H1 (cell line): ENCODE measurements around the gene CISH. TPM values are rescaled to one million over a fixed set of nuclear protein-coding genes. Genes with fewer than 3 reads are reported as not detected.
A peak's percentile ranks its signal among the peaks of the same experiment; 100 is the strongest.

ENCODE experiments used
- CTCF ChIA-PET: fragments of 300-600 bp; sonication (Branson Sonifier 250); formaldehyde crosslinking; loops from one replicate; lab custom pipeline; 2021; ENCODE audit not compliant: partially characterized antibody; lab: Charles Lee
- POLR2A ChIA-PET: fragments of 300-600 bp; sonication (Branson Sonifier 250); formaldehyde crosslinking; loops from one replicate; lab custom pipeline; 2021; ENCODE audit warnings: inconsistent platforms; ENCODE audit not compliant: partially characterized antibody; lab: Charles Lee
- DNase-seq, 2 experiments: peaks; one replicate each; pipeline versions ENCODE4 v3.0.0 to v3.0.0-alpha.2; 2010 to 2022; ENCODE audit warnings: low spot score in 2 of 2, low read depth in 1 of 2, mixed read lengths in 1 of 2
- FAIRE-seq: peaks from 2 replicates; lab custom pipeline; 2011; peaks lifted over from hg19 to GRCh38; lab: Jason Lieb, UNC
- H2AFZ ChIP-seq: 2 replicates; pipeline ENCODE4 v1.8.1; 2012; ENCODE audit warnings: low read length, inconsistent platforms
- H2AK5ac ChIP-seq: 2 replicates; pipeline ENCODE4 v1.6.1; 2013; ENCODE audit warnings: low read depth, low read length
- H2BK120ac ChIP-seq: replicated peaks from 2 replicates; pipeline ENCODE3; 2013; ENCODE audit warnings: low read depth, low read length, inconsistent platforms
- H2BK12ac ChIP-seq: 2 replicates; pipeline ENCODE4 v1.6.1; 2013; ENCODE audit warnings: low read depth, low read length
- H2BK15ac ChIP-seq: 2 replicates; pipeline ENCODE4 v1.6.1; 2013; ENCODE audit warnings: low read length
- H2BK20ac ChIP-seq: 2 replicates; pipeline ENCODE4 v1.6.1; 2013; ENCODE audit warnings: low read length
- H2BK5ac ChIP-seq: 2 replicates; pipeline ENCODE4 v1.6.1; 2013; ENCODE audit warnings: low read depth, low read length
- H3K14ac ChIP-seq: 2 replicates; pipeline ENCODE4 v1.6.1; 2013; ENCODE audit warnings: inconsistent platforms; ENCODE audit not compliant: insufficient read length
- H3K18ac ChIP-seq: 2 replicates; pipeline ENCODE4 v1.6.1; 2013; ENCODE audit warnings: low read length; ENCODE audit errors: extremely low read depth
- H3K23ac ChIP-seq: 2 replicates; pipeline ENCODE4 v1.6.1; 2013; ENCODE audit warnings: inconsistent platforms; ENCODE audit not compliant: insufficient read length
- H3K23me2 ChIP-seq: 2 replicates; pipeline ENCODE4 v1.6.1; 2013; ENCODE audit warnings: low read depth, low read length
- H3K27ac ChIP-seq: 2 replicates; pipeline ENCODE4 v1.6.1; 2011; ENCODE audit warnings: low read depth, low read length, inconsistent platforms
- H3K27me3 ChIP-seq, 4 experiments: replicated peaks in 1 of 4; 1 replicate in 1 of 4; 2 replicates in 3 of 4; pipeline versions ENCODE4 v1.6.1 to v1.8.1; 2011 to 2013; ENCODE audit warnings: low read length in 3 of 4, mild to moderate bottlenecking in 3 of 4, inconsistent platforms in 2 of 4, mixed read lengths in 2 of 4, moderate library complexity in 1 of 4; ENCODE audit not compliant: control insufficient read depth in 3 of 4, insufficient read depth in 3 of 4; ENCODE audit errors: extremely low read depth in 1 of 4
- H3K36me3 ChIP-seq, 4 experiments: 2 replicates each; pipeline versions ENCODE4 v1.6.1 to v1.8.1; 2011 to 2013; ENCODE audit warnings: mild to moderate bottlenecking in 4 of 4, low read length in 3 of 4, moderate library complexity in 2 of 4, control low read depth in 1 of 4, inconsistent platforms in 1 of 4; ENCODE audit not compliant: insufficient read depth in 4 of 4, control insufficient read depth in 2 of 4
- H3K4ac ChIP-seq: replicated peaks from 2 replicates; pipeline ENCODE3; 2013; ENCODE audit warnings: low read length, low read depth, mixed read lengths, inconsistent platforms; ENCODE audit not compliant: insufficient read length
- H3K4me1 ChIP-seq, 4 experiments: replicated peaks in 1 of 4; 1 replicate in 1 of 4; 2 replicates in 3 of 4; pipeline versions ENCODE4 v1.6.1 to v1.8.1; 2011 to 2013; ENCODE audit warnings: low read length in 3 of 4, inconsistent platforms in 2 of 4, mixed read lengths in 1 of 4; ENCODE audit not compliant: insufficient read depth in 4 of 4, control insufficient read depth in 3 of 4
- H3K4me2 ChIP-seq, 2 experiments: 2 replicates each; pipeline versions ENCODE4 v1.6.1 to v1.8.1; 2011 to 2013; ENCODE audit warnings: low read depth in 2 of 2, low read length in 2 of 2, control low read depth in 1 of 2, inconsistent platforms in 1 of 2, mild to moderate bottlenecking in 1 of 2; ENCODE audit not compliant: insufficient read depth in 1 of 2
- H3K4me3 ChIP-seq, 4 experiments: fragments of 200-600, 300-600 bp in 1 of 4; sonication (generic), shearing (Covaris generic), sonication (Bioruptor Twin) in 1 of 4; 2 replicates each; pipeline versions ENCODE4 v1.5.1 to v1.8.1; 2011 to 2016; ENCODE audit warnings: low read length in 4 of 4, low read depth in 3 of 4, control low read depth in 2 of 4, inconsistent platforms in 2 of 4, mild to moderate bottlenecking in 2 of 4, mixed read lengths in 1 of 4, moderate library complexity in 1 of 4; ENCODE audit not compliant: insufficient read depth in 2 of 4; ENCODE audit errors: extremely low read depth in 1 of 4
- H3K56ac ChIP-seq: replicated peaks from 2 replicates; pipeline ENCODE3; 2013; ENCODE audit warnings: low read depth, mild to moderate bottlenecking, mixed read lengths, low read length, inconsistent platforms; ENCODE audit not compliant: insufficient read length
- H3K79me1 ChIP-seq: 2 replicates; pipeline ENCODE4 v1.6.1; 2013; ENCODE audit warnings: low read depth, low read length, control low read depth
- H3K79me2 ChIP-seq, 2 experiments: 2 replicates each; pipeline versions ENCODE4 v1.6.1 to v1.8.1; 2012 to 2013; ENCODE audit warnings: low read length in 2 of 2, mild to moderate bottlenecking in 2 of 2, inconsistent platforms in 1 of 2; ENCODE audit not compliant: insufficient read depth in 2 of 2, control insufficient read depth in 1 of 2
- H3K9ac ChIP-seq, 4 experiments: replicated peaks in 1 of 4; 1 replicate in 1 of 4; 2 replicates in 3 of 4; pipeline versions ENCODE4 v1.6.1 to v1.8.1; 2011 to 2013; ENCODE audit warnings: low read depth in 3 of 4, low read length in 3 of 4, control low read depth in 2 of 4, mild to moderate bottlenecking in 2 of 4, moderate library complexity in 2 of 4, inconsistent platforms in 1 of 4; ENCODE audit errors: extremely low read depth in 1 of 4
- H3K9me3 ChIP-seq, 2 experiments: 2 replicates each; pipeline versions ENCODE4 v1.6.1 to v1.8.1; 2012 to 2013; ENCODE audit warnings: mild to moderate bottlenecking in 2 of 2, moderate library complexity in 2 of 2, control low read depth in 1 of 2, inconsistent platforms in 1 of 2, low read depth in 1 of 2, low read length in 1 of 2, mixed read lengths in 1 of 2; ENCODE audit not compliant: insufficient read depth in 2 of 2
- H4K20me1 ChIP-seq, 2 experiments: replicated peaks in 1 of 2; 2 replicates each; pipeline versions ENCODE3 to v1.8.1; 2011 to 2013; ENCODE audit warnings: inconsistent platforms in 2 of 2, low read length in 2 of 2, mild to moderate bottlenecking in 1 of 2; ENCODE audit not compliant: insufficient read depth in 2 of 2, control insufficient read depth in 1 of 2
- H4K5ac ChIP-seq: 2 replicates; pipeline ENCODE4 v1.6.1; 2013; ENCODE audit warnings: low read length, low read depth, mixed read lengths, inconsistent platforms; ENCODE audit not compliant: insufficient read length
- H4K8ac ChIP-seq: 2 replicates; pipeline ENCODE4 v1.8.0; 2013; ENCODE audit warnings: mild to moderate bottlenecking, moderate library complexity, low read length, inconsistent platforms; ENCODE audit not compliant: insufficient read depth; ENCODE audit errors: extremely low read depth
- H4K91ac ChIP-seq: replicated peaks from 2 replicates; pipeline ENCODE3; 2013; ENCODE audit warnings: low read length, mixed read lengths, inconsistent platforms; ENCODE audit not compliant: insufficient read length
- CTBP2 ChIP-seq: IDR thresholded peaks from 2 replicates; pipeline ENCODE4 v1.7.0; 2011; ENCODE audit warnings: borderline replicate concordance, mild to moderate bottlenecking, moderate library complexity, mixed read lengths, low read length; ENCODE audit not compliant: insufficient read depth, insufficient read length
- KDM1A ChIP-seq: fragments of 200-600, 300-600 bp; sonication (generic); IDR thresholded peaks from 2 replicates; pipeline ENCODE4 v1.7.1; 2016; ENCODE audit warnings: mild to moderate bottlenecking, low read length, borderline replicate concordance
- RAD21 ChIP-seq, 2 experiments: IDR thresholded peaks in 1 of 2; conservative IDR thresholded peaks in 1 of 2; 2 replicates each; pipeline ENCODE4 v1.6.1; 2011; ENCODE audit warnings: low read depth in 2 of 2, low read length in 2 of 2, improper control_type of control experiment in 1 of 2, inconsistent platforms in 1 of 2, mild to moderate bottlenecking in 1 of 2, moderate library complexity in 1 of 2
- WGBS, 2 experiments: shearing (Covaris generic) in 1 of 2; methylation state at CpG; one replicate each; pipeline versions ENCODE4 v1.1.6 to v1.1.7; 2013 to 2015; ENCODE audit warnings: low lambda C conversion rate in 2 of 2, mixed read lengths in 2 of 2, inconsistent platforms in 1 of 2, low coverage in 1 of 2, missing lambda C conversion rate in 1 of 2; ENCODE audit not compliant: insufficient replicate concordance in 2 of 2, insufficient coverage in 1 of 2, insufficient read length in 1 of 2; ENCODE audit errors: extremely low coverage in 1 of 2, missing lambda C conversion rate in 1 of 2; 5-methylcytosine and 5-hydroxymethylcytosine counted together
- polyA plus RNA-seq, 7 experiments: library from polyadenylated mRNA; depleted of rRNA in 3 of 7; stranded (reverse) in 5 of 7; unstranded in 2 of 7; fragments of >200 nt in 5 of 7; fragments of 200-250 nt in 2 of 7; gene quantifications; 1 replicate in 5 of 7; 2 replicates in 1 of 7; 4 replicates in 1 of 7; pipeline versions ENCODE4 v1.2.1 to v1.2.3, GENCODE V29; 2011 to 2013; ENCODE audit warnings: missing spikeins in 2 of 7, mixed read lengths in 2 of 7
- total RNA-seq: library from RNA; stranded (reverse); fragmentation: NEBNext Ultra II Directional; extraction: Animal tissue kit (Norgen Biotek cat#: 25700); gene quantifications from 2 replicates; pipeline ENCODE4 v1.2.1, GENCODE V29; 2021

CISH gene
- total and polyA plus RNA-seq, 2 of the 8 experiments (the other 6 are each of a cell fraction or from before 2014, with no cell fraction given), result 1.9 to 2.2 TPM

- no peak overlapping the region for H3K56ac ChIP-seq
- ChIA-PET CTCF (interaction anchor here (1.2 to 50.4 kb wide), 4 partner anchors 16 to 783 kb away, joined by 3 to 1262 read pairs (median 548); partner anchors contain the start of genes C3orf18, DOCK3 and HEMK1), POLR2A (no interaction called here)
- no peaks in the 10 kb centered on the region for H3K79me1 ChIP-seq
- no peak overlapping the region for H2BK15ac ChIP-seq
- no peak overlapping the region for H2AFZ ChIP-seq
- H3K23ac ChIP-seq, result no peak overlapping the region
- 69% methylated on average over 6 of the region's 6 CpGs; no CpG with 5 or more reads in 1 of the 2 experiments for WGBS, 2 experiments
- peaks cover 8 to 19% (median 15%) of the 10 kb centered on the region in 4 experiments; a peak in 6 of 7 replicates for H3K27me3 ChIP-seq
- H3K9me3 ChIP-seq, result no peaks in the 10 kb centered on the region
- no peak for DNase-seq
- no peaks in the 10 kb centered on the region for H3K36me3 ChIP-seq
- H3K79me2 ChIP-seq, result no peaks in the 10 kb centered on the region
- H3K4me2 ChIP-seq, result no peak overlapping the region
- H2BK5ac ChIP-seq, result no peak overlapping the region
- no peak overlapping the region for H3K4ac ChIP-seq
- H4K8ac ChIP-seq, result peak overlapping the region; percentile 42; the same call in 1 of the 2 replicates
- no peak overlapping the region for H3K18ac ChIP-seq
- H2BK120ac ChIP-seq, result no peak overlapping the region
- no peak overlapping the region for H4K91ac ChIP-seq
- no peak overlapping the region for H3K14ac ChIP-seq
- peaks cover 0 to 6% (median 2%) of the 10 kb centered on the region in 4 experiments; a peak in 4 of 7 replicates for H3K4me1 ChIP-seq
- no peak overlapping the region for H2BK20ac ChIP-seq
- FAIRE-seq, result no peak
- H2AK5ac ChIP-seq, result no peak overlapping the region
- no peak overlapping the region for H3K9ac ChIP-seq
- TF ChIP-seq RAD21 (IDR thresholded peaks at IDR 0.05 in 1 of 2, conservative IDR thresholded peaks at IDR 0.05 in 1 of 2; ENCODE audit: low read depth in 2 of 2, low read length in 2 of 2) (no peak), CTBP2 (no peak), KDM1A (no peak)
- H3K23me2 ChIP-seq, result no peaks in the 10 kb centered on the region; the same call in 1 of the 2 replicates
- no peak overlapping the region for H3K4me3 ChIP-seq
- H4K20me1 ChIP-seq, result peaks cover 0 to 11% of the 10 kb centered on the region in 2 experiments
- H2BK12ac ChIP-seq, result no peak overlapping the region
- no peak overlapping the region for H4K5ac ChIP-seq
- H3K27ac ChIP-seq, result no peak overlapping the region
Measured at GRCh38 chr3:50606596-50606995, 5.0 kb downstream of the CISH start.
